Ishikawa (cell line): ENCODE data around the gene CD59.

ENCODE experiments used
- CEBPB ChIP-seq: IDR thresholded peaks from 2 replicates; pipeline ENCODE4 v1.6.1; 2012
- CREB1 ChIP-seq: IDR thresholded peaks from 2 replicates; pipeline ENCODE4 v1.6.1; 2012; ENCODE audit warnings: low read depth
- EGR1 ChIP-seq: IDR thresholded peaks from 2 replicates; pipeline ENCODE4 v1.6.1; 2012
- EP300 ChIP-seq: IDR thresholded peaks from 2 replicates; pipeline ENCODE4 v1.6.1; 2012; ENCODE audit warnings: borderline replicate concordance
- FOXM1 ChIP-seq: IDR thresholded peaks from 2 replicates; pipeline ENCODE4 v1.6.1; 2012; ENCODE audit warnings: low read depth, borderline replicate concordance
- NFIC ChIP-seq: IDR thresholded peaks from 2 replicates; pipeline ENCODE4 v1.6.1; 2012
- RAD21 ChIP-seq: IDR thresholded peaks from 2 replicates; pipeline ENCODE4 v1.6.1; 2012; ENCODE audit warnings: low read depth
- TAF1 ChIP-seq: IDR thresholded peaks from 2 replicates; pipeline ENCODE4 v1.6.1; 2012; ENCODE audit warnings: low read depth, mild to moderate bottlenecking
- TCF12 ChIP-seq: IDR thresholded peaks from 2 replicates; pipeline ENCODE4 v1.6.1; 2012; ENCODE audit warnings: low read depth
- TEAD4 ChIP-seq: IDR thresholded peaks from 2 replicates; pipeline ENCODE4 v1.6.1; 2012
- YY1 ChIP-seq: IDR thresholded peaks from 2 replicates; pipeline ENCODE4 v1.6.1; 2012; ENCODE audit warnings: low read depth
- ZBTB7A ChIP-seq: IDR thresholded peaks from 2 replicates; pipeline ENCODE4 v1.6.1; 2012; ENCODE audit warnings: low read depth
- TF ChIP-seq, protein P1 (sequence below): IDR thresholded peaks from 2 replicates; pipeline ENCODE4 v1.6.1; 2012; ENCODE audit warnings: low read depth, mild to moderate bottlenecking
- TF ChIP-seq, protein P2 (sequence below): IDR thresholded peaks from 2 replicates; pipeline ENCODE4 v1.6.1; 2012
- TF ChIP-seq, protein P3 (sequence below): IDR thresholded peaks from 2 replicates; pipeline ENCODE4 v1.6.1; 2012

Gene CD59

GRCh38 chr11:33775832-33776470 lies 39.7 kb upstream of the CD59 start:
- TF ChIP-seq, protein P1, sequence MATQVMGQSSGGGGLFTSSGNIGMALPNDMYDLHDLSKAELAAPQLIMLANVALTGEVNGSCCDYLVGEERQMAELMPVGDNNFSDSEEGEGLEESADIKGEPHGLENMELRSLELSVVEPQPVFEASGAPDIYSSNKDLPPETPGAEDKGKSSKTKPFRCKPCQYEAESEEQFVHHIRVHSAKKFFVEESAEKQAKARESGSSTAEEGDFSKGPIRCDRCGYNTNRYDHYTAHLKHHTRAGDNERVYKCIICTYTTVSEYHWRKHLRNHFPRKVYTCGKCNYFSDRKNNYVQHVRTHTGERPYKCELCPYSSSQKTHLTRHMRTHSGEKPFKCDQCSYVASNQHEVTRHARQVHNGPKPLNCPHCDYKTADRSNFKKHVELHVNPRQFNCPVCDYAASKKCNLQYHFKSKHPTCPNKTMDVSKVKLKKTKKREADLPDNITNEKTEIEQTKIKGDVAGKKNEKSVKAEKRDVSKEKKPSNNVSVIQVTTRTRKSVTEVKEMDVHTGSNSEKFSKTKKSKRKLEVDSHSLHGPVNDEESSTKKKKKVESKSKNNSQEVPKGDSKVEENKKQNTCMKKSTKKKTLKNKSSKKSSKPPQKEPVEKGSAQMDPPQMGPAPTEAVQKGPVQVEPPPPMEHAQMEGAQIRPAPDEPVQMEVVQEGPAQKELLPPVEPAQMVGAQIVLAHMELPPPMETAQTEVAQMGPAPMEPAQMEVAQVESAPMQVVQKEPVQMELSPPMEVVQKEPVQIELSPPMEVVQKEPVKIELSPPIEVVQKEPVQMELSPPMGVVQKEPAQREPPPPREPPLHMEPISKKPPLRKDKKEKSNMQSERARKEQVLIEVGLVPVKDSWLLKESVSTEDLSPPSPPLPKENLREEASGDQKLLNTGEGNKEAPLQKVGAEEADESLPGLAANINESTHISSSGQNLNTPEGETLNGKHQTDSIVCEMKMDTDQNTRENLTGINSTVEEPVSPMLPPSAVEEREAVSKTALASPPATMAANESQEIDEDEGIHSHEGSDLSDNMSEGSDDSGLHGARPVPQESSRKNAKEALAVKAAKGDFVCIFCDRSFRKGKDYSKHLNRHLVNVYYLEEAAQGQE = no peak
- TF ChIP-seq EP300 (no peak), TAF1 (no peak), FOXM1 (no peak), RAD21 (no peak), CEBPB (no peak), ZBTB7A (no peak), TEAD4 (no peak), CREB1 (no peak), TCF12 (no peak), YY1 (no peak), NFIC (no peak), EGR1 (no peak)
- TF ChIP-seq, protein P2, sequence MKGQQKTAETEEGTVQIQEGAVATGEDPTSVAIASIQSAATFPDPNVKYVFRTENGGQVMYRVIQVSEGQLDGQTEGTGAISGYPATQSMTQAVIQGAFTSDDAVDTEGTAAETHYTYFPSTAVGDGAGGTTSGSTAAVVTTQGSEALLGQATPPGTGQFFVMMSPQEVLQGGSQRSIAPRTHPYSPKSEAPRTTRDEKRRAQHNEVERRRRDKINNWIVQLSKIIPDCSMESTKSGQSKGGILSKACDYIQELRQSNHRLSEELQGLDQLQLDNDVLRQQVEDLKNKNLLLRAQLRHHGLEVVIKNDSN = no peak
- TF ChIP-seq, protein P3, sequence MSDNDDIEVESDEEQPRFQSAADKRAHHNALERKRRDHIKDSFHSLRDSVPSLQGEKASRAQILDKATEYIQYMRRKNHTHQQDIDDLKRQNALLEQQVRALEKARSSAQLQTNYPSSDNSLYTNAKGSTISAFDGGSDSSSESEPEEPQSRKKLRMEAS = no peak

DNA sequence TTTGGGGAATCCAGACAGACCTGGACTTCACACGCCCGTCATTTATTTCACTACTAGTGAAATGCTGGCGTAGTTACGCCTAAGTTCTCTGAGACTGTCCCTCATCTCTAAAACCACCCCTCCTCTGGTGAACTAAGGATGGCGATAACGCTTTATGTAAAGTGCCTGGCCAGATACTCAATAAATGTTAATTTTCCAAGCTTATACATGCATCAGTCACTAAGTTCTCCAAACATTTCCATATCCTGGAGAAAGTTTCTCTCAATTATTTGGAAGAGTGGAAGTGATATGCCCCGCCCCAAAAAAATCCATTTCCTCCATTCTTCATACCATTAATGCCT lies 39.2 kb upstream of the CD59 start:
- TF ChIP-seq, protein P2 = no peak

GRCh38 chr11:33774736-33775466 lies 38.7 kb upstream of the CD59 start:
- TF ChIP-seq FOXM1 (no peak), TCF12 (no peak), EP300 (no peak), EGR1 (no peak), NFIC (no peak), CEBPB (no peak), TEAD4 (no peak), CREB1 (no peak), TAF1 (no peak), YY1 (no peak), RAD21 (no peak), ZBTB7A (no peak)
- TF ChIP-seq, protein P1 = no peak
- TF ChIP-seq, protein P3 = no peak
- TF ChIP-seq, protein P2 = no peak

DNA sequence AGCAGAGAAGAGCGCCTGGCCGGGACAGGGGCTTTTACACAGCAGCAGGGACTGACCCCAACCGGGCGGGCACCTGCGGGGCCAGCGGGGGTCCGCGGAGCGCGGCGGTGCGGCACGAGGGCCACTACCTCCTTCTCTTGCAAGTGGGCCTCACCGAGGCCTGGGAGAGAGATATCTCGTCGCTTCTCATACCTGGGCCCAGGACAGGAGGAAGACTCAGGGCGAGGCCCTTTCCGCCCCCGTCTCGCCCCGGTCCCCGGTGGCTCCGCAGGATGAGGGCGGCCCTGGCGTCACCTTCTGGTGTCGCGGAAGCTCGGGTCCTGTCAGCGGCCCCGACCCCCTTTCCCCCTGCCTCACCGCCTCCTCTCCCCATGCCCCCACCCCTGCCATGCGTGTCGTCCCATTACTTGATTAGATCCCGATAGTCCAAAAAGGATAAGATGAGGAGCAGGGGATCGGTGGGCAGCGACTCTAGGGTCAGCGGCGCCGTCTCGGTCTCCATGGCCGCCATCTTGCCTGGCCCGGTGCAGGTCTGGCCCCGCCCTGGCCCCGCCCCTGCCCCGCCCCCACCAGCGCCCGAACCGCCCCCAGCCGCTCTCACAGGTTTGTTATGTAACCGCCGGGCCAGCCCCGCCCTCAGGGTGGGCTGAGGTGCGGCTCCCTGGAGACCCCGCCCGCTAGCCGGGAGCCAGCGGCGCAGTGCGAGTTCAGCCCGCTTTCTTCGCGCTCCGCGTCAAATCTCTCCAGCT lies 37.9 kb upstream of the CD59 start, which contains the start of gene FBXO3:
Gene FBXO3 (minus strand): TSS at position 534 of the 749 bp plus-strand sequence. CDS start 23 bp downstream, at position 511.
- TF ChIP-seq CREB1 = no peak
- TF ChIP-seq TAF1 = peak; percentile 65
- TF ChIP-seq, protein P1 = no peak
- no peak for TF ChIP-seq EP300
- no peak for TF ChIP-seq NFIC
- peak; percentile 92 for TF ChIP-seq YY1
- TF ChIP-seq, protein P3 = peak; percentile 33; the same call in 1 of the 2 replicates
- no peak for TF ChIP-seq FOXM1
- peak; percentile 69; the same call in 1 of the 2 replicates for TF ChIP-seq ZBTB7A
- TF ChIP-seq RAD21 = no peak
